RWPE2 (cell line): ENCODE data around the gene NAPB.

Source experiments
- ATAC-seq: fragments of 200-7000 bp; cut with Tn5 transposase; 3 replicates; pipeline ENCODE4 v1.9.1; 2021; ENCODE audit warnings: low read depth
- DNase-seq: peaks from one replicate; pipeline ENCODE4 v3.0.0-alpha.2; 2020; ENCODE audit warnings: low spot score
- H3K27ac ChIP-seq: fragments of 450-650 bp; 2 replicates; pipeline ENCODE4 v1.5.1; 2017; ENCODE audit warnings: mild to moderate bottlenecking; ENCODE audit not compliant: poor library complexity, severe bottlenecking
- H3K27me3 ChIP-seq: fragments of 250-450 bp; sonication (Bioruptor Pico); 2 replicates; pipeline ENCODE4 v1.5.1; 2021; ENCODE audit warnings: mild to moderate bottlenecking, moderate library complexity; ENCODE audit not compliant: insufficient read depth, poor library complexity, severe bottlenecking
- H3K36me3 ChIP-seq: fragments of 250-450 bp; sonication (Bioruptor Pico); 2 replicates; pipeline ENCODE4 v1.5.1; 2020; ENCODE audit warnings: low read depth, mild to moderate bottlenecking, moderate library complexity
- H3K4me1 ChIP-seq: fragments of 250-450 bp; sonication (Bioruptor Pico); 2 replicates; pipeline ENCODE4 v1.5.1; 2021; ENCODE audit warnings: mild to moderate bottlenecking, moderate library complexity; ENCODE audit not compliant: insufficient read depth, poor library complexity, severe bottlenecking
- H3K4me3 ChIP-seq: fragments of 250-450 bp; sonication (Bioruptor Pico); 2 replicates; pipeline ENCODE4 v1.5.1; 2021; ENCODE audit warnings: mild to moderate bottlenecking, moderate library complexity; ENCODE audit not compliant: severe bottlenecking
- H3K9me3 ChIP-seq: fragments of 250-450 bp; sonication (Bioruptor Pico); 2 replicates; pipeline ENCODE4 v1.5.1; 2021; ENCODE audit warnings: mild to moderate bottlenecking, moderate library complexity; ENCODE audit not compliant: severe bottlenecking
- TF ChIP-seq, protein P1 (sequence below): fragments of 450-650 bp; IDR thresholded peaks from one replicate; pipeline ENCODE4 v1.5.1; 2017; ENCODE audit warnings: mild to moderate bottlenecking, moderate library complexity; ENCODE audit not compliant: poor library complexity, severe bottlenecking

Gene NAPB

DNA sequence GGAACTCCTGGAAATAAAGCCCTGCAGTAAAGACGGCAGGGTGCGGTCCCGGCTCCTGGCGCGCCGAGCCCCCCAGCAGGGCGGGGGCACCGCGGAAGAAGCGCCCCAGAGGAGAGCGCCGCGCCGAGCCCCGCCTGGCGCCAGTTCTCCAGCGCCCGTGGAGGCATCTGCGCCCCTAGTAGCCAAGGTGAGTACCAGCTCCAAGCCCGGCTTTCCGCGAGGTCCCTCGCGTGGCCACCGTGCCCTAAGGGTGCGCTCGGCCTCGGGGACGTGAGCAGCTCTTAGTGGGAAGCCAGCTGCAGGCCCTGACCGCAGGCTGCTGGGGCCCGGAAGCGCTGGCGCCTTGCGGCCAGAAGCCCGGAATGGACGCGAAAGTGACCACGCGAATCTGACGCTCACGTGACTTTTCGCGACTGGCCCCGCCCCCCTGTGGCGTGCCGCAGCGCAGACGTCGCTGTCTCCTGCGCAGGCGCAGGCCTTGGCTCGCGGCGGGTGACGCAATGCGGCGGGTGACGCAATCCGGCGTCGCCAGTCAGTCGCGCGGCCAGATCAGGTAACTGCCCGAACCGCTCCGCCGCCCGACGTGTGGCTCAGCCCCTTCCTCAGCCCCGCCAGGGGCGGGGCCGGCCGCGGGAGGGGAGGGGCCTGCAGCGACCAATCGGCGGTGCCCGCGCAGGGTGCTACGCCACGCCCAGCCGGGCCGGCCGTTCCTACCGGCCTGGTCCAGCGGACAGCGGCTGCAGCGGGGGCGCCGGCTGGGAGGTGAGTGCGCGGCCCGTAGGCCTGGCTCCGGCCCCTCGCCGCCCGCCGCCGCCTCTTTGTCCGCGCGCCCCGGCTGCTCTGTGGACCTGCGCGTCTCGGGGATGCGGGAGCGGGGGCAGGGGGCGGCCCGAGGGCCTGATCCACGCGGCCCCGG lies 59.6 kb downstream of the NAPB start, which contains the start of gene GZF1:
TSS of gene GZF1 (plus strand) at position 707 of the 916 bp plus-strand sequence. CDS start 2,202 bp downstream, outside the sequence.
- peak; percentile 98 for DNase-seq
- Histone ChIP-seq H3K4me1 (peaks cover 20% of the 10 kb centered on the region), H3K27me3 (no peaks in the 10 kb centered on the region), H3K4me3 (peak within 1 kb of the TSS; percentile 74), H3K27ac (peak within 1 kb of the TSS; percentile 86), H3K36me3 (peaks cover 24% of the 10 kb centered on the region), H3K9me3 (no peaks in the 10 kb centered on the region)
- peak; percentile 71 for ATAC-seq
- TF ChIP-seq, protein P1, sequence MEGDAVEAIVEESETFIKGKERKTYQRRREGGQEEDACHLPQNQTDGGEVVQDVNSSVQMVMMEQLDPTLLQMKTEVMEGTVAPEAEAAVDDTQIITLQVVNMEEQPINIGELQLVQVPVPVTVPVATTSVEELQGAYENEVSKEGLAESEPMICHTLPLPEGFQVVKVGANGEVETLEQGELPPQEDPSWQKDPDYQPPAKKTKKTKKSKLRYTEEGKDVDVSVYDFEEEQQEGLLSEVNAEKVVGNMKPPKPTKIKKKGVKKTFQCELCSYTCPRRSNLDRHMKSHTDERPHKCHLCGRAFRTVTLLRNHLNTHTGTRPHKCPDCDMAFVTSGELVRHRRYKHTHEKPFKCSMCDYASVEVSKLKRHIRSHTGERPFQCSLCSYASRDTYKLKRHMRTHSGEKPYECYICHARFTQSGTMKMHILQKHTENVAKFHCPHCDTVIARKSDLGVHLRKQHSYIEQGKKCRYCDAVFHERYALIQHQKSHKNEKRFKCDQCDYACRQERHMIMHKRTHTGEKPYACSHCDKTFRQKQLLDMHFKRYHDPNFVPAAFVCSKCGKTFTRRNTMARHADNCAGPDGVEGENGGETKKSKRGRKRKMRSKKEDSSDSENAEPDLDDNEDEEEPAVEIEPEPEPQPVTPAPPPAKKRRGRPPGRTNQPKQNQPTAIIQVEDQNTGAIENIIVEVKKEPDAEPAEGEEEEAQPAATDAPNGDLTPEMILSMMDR: no peak

DNA sequence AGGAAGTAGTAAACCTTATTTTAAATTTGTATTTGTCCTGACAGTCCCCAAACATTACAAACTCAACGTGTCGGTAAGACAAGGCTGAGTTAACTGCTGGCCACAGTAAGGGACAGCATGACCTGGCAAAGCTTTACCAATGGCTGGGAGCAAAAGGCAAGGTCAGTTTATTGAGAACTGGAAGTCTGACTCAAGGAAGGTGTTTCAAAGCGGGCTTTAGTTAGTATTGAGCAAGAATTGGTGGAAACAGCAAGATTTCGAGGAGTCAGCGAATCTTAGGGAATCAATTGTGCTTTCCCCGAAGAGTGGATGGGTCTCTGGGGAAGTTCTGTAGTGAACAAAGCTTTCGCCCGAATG lies 60.2 kb downstream of the NAPB start:
- Histone ChIP-seq H3K36me3 (peaks cover 18% of the 10 kb centered on the region), H3K27me3 (no peaks in the 10 kb centered on the region), H3K9me3 (no peaks in the 10 kb centered on the region), H3K27ac (peak overlapping the region; percentile 86), H3K4me3 (peak overlapping the region; percentile 74), H3K4me1 (peaks cover 13% of the 10 kb centered on the region)
- no peak for ATAC-seq
- TF ChIP-seq, protein P1: no peak
- no peak for DNase-seq

DNA sequence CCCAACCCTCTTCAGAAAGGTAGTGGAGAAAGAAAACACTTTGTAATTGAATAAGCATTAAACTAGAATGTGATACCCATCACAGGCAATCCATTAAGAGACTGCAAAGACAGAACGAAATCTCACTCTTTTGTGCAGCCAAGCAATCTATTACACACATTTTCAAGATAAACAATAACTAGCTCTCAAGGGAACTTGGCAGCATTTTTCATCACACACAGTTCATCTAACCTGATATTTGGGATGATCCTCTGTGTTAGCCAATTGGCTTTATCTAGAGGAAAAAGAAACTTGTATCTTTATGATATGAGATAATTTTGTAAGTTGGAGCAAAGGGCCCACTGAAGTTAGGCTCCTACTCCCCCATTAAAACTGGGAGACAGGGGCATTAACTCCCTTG lies 60.8 kb downstream of the NAPB start:
- no peak for ATAC-seq
- DNase-seq: no peak
- Histone ChIP-seq H3K36me3 (peaks cover 12% of the 10 kb centered on the region), H3K27ac (peak overlapping the region; percentile 86), H3K4me1 (peaks cover 9% of the 10 kb centered on the region), H3K9me3 (no peaks in the 10 kb centered on the region), H3K27me3 (no peaks in the 10 kb centered on the region), H3K4me3 (no peak overlapping the region)
- TF ChIP-seq, protein P1: no peak

DNA sequence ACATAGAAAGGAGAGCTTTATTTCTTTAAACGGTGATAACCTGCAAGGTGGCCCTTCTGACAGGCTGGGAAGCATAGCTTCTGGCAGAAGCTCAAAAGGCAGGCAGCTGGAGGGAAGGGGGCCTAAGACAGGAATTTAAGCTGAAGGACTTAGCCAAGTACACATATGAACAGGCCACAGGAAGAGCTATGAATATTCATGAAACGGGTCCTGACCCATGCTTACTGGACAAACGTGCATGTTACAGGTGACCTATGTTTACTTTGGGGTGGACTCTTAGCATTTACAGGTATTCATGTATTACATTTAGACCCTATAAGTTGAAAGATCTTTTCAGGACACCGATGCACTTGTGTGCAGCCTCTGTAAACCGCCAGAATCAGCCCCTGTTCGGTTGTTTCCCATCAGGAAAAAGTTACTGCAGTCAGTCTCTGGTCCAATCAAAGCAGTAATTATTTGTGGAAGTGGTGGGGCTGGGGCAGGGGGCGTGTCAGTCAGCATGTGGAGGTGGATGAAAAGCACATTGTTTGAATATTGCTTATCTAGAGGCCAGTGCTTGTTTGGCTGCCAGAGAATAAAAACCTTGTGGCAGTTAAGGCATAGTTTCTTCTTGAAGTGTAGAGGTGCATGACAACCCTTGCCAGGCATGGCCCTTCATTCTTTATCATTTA lies 62.2 kb downstream of the NAPB start:
- peaks cover 9% of the 10 kb centered on the region for H3K4me1 ChIP-seq
- H3K27me3 ChIP-seq: no peaks in the 10 kb centered on the region
- ATAC-seq (no peak), DNase-seq (no peak)
- TF ChIP-seq, protein P1: no peak
- peaks cover 4% of the 10 kb centered on the region; the same call in 1 of the 2 replicates for H3K36me3 ChIP-seq
- peak overlapping the region; percentile 68 for H3K27ac ChIP-seq
- H3K4me3 ChIP-seq: no peak overlapping the region
- no peaks in the 10 kb centered on the region for H3K9me3 ChIP-seq
